Stomach (tissue), 4 donors: Measurements from ENCODE around the gene DPP10.

ENCODE experiments used
- POLR2A ChIP-seq, 4 donors: fragments of 450-650 bp; IDR thresholded peaks; one replicate each; pipeline ENCODE4 v1.6.1; 2016; ENCODE audit warnings: antibody characterized with exemption in 4 of 4, control low read depth in 2 of 4, mild to moderate bottlenecking in 1 of 4, moderate library complexity in 1 of 4
- POLR2AphosphoS5 ChIP-seq, 3 donors: sonication (generic); formaldehyde crosslinking; IDR thresholded peaks; one replicate each; pipeline ENCODE4 v1.6.1; 2016; ENCODE audit warnings: antibody characterized with exemption in 3 of 3
- TF ChIP-seq, protein P1 (sequence below), 7 experiments: fragments of 450-650 bp in 4 of 7; fragments of 200-600 bp in 3 of 7; sonication (generic) in 3 of 7; IDR thresholded peaks; one replicate each; pipeline ENCODE4 v1.5.1; 2016 to 2019; ENCODE audit warnings: antibody characterized with exemption in 7 of 7, control low read depth in 2 of 7, mild to moderate bottlenecking in 1 of 7

DNA sequence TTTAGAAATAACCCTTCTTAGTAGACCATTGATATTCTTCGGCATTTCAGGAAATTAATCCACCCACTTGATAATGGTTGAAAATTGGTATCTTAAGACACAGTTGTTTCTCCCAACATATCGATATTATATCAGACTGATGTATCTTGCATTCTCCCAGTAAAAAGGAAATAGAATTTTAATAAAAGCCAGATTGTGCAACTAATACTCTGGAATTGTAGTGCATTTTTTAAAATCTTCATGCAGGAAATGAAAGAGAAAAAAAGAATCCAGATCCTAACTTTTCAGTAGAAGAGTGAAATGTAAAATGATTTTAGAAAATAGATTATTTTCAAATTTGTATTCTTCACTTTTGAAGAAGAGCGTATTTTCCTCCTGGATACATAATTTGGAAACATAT, 1168.4 kb downstream of the DPP10 start:
- TF ChIP-seq, protein P1, sequence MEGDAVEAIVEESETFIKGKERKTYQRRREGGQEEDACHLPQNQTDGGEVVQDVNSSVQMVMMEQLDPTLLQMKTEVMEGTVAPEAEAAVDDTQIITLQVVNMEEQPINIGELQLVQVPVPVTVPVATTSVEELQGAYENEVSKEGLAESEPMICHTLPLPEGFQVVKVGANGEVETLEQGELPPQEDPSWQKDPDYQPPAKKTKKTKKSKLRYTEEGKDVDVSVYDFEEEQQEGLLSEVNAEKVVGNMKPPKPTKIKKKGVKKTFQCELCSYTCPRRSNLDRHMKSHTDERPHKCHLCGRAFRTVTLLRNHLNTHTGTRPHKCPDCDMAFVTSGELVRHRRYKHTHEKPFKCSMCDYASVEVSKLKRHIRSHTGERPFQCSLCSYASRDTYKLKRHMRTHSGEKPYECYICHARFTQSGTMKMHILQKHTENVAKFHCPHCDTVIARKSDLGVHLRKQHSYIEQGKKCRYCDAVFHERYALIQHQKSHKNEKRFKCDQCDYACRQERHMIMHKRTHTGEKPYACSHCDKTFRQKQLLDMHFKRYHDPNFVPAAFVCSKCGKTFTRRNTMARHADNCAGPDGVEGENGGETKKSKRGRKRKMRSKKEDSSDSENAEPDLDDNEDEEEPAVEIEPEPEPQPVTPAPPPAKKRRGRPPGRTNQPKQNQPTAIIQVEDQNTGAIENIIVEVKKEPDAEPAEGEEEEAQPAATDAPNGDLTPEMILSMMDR (IDR thresholded peaks at IDR 0.05) = no peak
- TF ChIP-seq POLR2A (IDR thresholded peaks at IDR 0.05) (no peak), POLR2AphosphoS5 (IDR thresholded peaks at IDR 0.05) (no peak)
